HepG2 (cell line): ENCODE data around the gene CDR2L. TPM values are rescaled to one million over a fixed set of nuclear protein-coding genes. Genes with fewer than 3 reads are reported as not detected.

Source experiments
- DMAP1 ChIP-seq: IDR thresholded peaks from 2 replicates; pipeline ENCODE4 v1.6.1; 2016
- DPF2 ChIP-seq: sonication (generic); formaldehyde crosslinking; IDR thresholded peaks from 2 replicates; pipeline ENCODE4 v1.4.0; 2020; ENCODE audit warnings: mild to moderate bottlenecking, low read depth, missing genetic modification reagents, borderline replicate concordance
- ISX ChIP-seq: sonication (generic); formaldehyde crosslinking; conservative IDR thresholded peaks from 2 replicates; pipeline ENCODE4 v1.5.0; 2020; ENCODE audit warnings: missing genetic modification reagents
- KLF15 ChIP-seq: sonication (generic); formaldehyde crosslinking; IDR thresholded peaks from 2 replicates; pipeline ENCODE4 v1.8.1; 2023; ENCODE audit warnings: borderline replicate concordance, mild to moderate bottlenecking, inconsistent platforms, missing genetic modification reagents, mixed read lengths
- MEIS1 ChIP-seq: sonication (generic); formaldehyde crosslinking; IDR thresholded peaks from 2 replicates; pipeline ENCODE4 v1.9.0; 2021; ENCODE audit warnings: mild to moderate bottlenecking, missing genetic modification reagents, moderate library complexity, borderline replicate concordance
- NFIC ChIP-seq: IDR thresholded peaks from 2 replicates; pipeline ENCODE4 v1.6.1; 2012; ENCODE audit warnings: mild to moderate bottlenecking, low read length, inconsistent platforms
- PHF21A ChIP-seq: sonication (generic); formaldehyde crosslinking; IDR thresholded peaks from 2 replicates; pipeline ENCODE4 v1.5.0; 2020; ENCODE audit warnings: mild to moderate bottlenecking, missing genetic modification reagents
- SAP130 ChIP-seq: IDR thresholded peaks from 2 replicates; pipeline ENCODE4 v1.6.1; 2016; ENCODE audit warnings: low read depth
- SP2 ChIP-seq: sonication (generic); formaldehyde crosslinking; IDR thresholded peaks from 2 replicates; pipeline ENCODE4 v1.5.1; 2020; ENCODE audit warnings: mild to moderate bottlenecking, missing genetic modification reagents
- TMF1 ChIP-seq: sonication (generic); formaldehyde crosslinking; IDR thresholded peaks from 2 replicates; pipeline ENCODE4 v1.8.1; 2022; ENCODE audit warnings: low read depth, missing genetic modification reagents
- ZNF138 ChIP-seq: sonication (generic); formaldehyde crosslinking; IDR thresholded peaks from 2 replicates; pipeline ENCODE4 v1.5.0; 2020; ENCODE audit warnings: mild to moderate bottlenecking, low read depth, missing genetic modification reagents
- ZNF432 ChIP-seq: sonication (generic); formaldehyde crosslinking; IDR thresholded peaks from 2 replicates; pipeline ENCODE4 v1.5.0; 2020; ENCODE audit warnings: missing genetic modification reagents, mild to moderate bottlenecking, borderline replicate concordance
- ZNF567 ChIP-seq: sonication (generic); formaldehyde crosslinking; IDR thresholded peaks from 2 replicates; pipeline ENCODE4 v1.8.1; 2023; ENCODE audit warnings: mild to moderate bottlenecking, missing genetic modification reagents, borderline replicate concordance
- ZNF619 ChIP-seq: sonication (generic); formaldehyde crosslinking; IDR thresholded peaks from 2 replicates; pipeline ENCODE4 v1.4.0; 2020; ENCODE audit warnings: mild to moderate bottlenecking, missing genetic modification reagents
- ZSCAN21 ChIP-seq: sonication (generic); formaldehyde crosslinking; IDR thresholded peaks from 2 replicates; pipeline ENCODE4 v1.8.0; 2022; ENCODE audit warnings: mild to moderate bottlenecking, missing genetic modification reagents, moderate library complexity, borderline replicate concordance
- polyA plus RNA-seq, 8 experiments: library from polyadenylated mRNA; depleted of rRNA in 3 of 8; stranded (reverse) in 7 of 8; unstranded in 1 of 8; fragments of >200 nt; fragmentation: Illumina TruSeq in 4 of 8; extraction: Trizol in 4 of 8; gene quantifications; 2 replicates each; pipeline versions ENCODE4 v1.2.1 to v1.2.3, GENCODE V29; 2011 to 2016; ENCODE audit warnings: low read depth in 4 of 8, missing spikeins in 1 of 8, mixed read lengths in 1 of 8; ENCODE audit not compliant: insufficient read depth in 1 of 8
- total RNA-seq, 5 experiments: library from RNA; depleted of rRNA; stranded (reverse); fragments of >200 nt; fragmentation: Illumina TruSeq; extraction: Trizol; gene quantifications; 2 replicates each; pipeline ENCODE4 v1.2.3, GENCODE V29; 2016; ENCODE audit warnings: low read depth in 1 of 5
- TF ChIP-seq, protein P1 (sequence below): sonication (generic); formaldehyde crosslinking; IDR thresholded peaks from 2 replicates; pipeline ENCODE4 v1.9.0; 2021; ENCODE audit warnings: mild to moderate bottlenecking, missing genetic modification reagents
- TF ChIP-seq, protein P2 (sequence below): sonication (generic); formaldehyde crosslinking; IDR thresholded peaks from 2 replicates; pipeline ENCODE4 v1.5.1; 2020; ENCODE audit warnings: missing genetic modification reagents, mild to moderate bottlenecking, borderline replicate concordance
- TF ChIP-seq, protein P3 (sequence below): IDR thresholded peaks from 2 replicates; pipeline ENCODE4 v1.6.1; 2016; ENCODE audit warnings: missing biosample characterization, missing genetic modification reagents, low read depth
- TF ChIP-seq, protein P4 (sequence below): sonication (generic); formaldehyde crosslinking; conservative IDR thresholded peaks from 2 replicates; pipeline ENCODE4 v1.4.0; 2020; ENCODE audit warnings: missing genetic modification reagents

Gene CDR2L
- total and polyA plus RNA-seq, 2 of the 13 experiments (the other 11 are each of a cell fraction or from before 2014, with no cell fraction given), result 1.9 to 2.1 TPM

DNA sequence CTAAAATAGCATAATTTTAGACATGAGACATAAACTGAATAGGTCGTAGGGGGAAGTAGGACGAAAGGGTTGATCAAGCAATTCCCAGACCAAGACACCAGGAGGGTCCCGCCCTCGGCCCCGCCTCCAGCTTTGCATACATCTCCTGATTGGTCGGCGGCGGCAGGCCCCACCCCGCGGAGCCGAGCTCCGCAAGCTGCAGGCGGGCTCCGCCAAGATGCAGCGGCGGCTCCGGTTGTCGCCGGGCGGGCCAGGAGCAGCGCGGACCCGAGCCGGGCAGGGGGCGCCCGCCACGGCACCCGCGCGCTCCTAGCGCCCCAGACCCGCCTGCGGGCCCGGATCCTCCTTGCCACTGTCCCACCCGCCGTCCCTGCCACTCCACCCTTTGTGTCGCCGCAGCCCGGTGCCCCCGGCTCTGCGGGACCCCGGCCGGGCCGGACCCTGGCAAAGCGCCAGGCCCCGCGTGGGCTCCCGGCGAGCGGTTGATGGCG is at the start of gene CDR2L (continued):
- TF ChIP-seq, protein P1, sequence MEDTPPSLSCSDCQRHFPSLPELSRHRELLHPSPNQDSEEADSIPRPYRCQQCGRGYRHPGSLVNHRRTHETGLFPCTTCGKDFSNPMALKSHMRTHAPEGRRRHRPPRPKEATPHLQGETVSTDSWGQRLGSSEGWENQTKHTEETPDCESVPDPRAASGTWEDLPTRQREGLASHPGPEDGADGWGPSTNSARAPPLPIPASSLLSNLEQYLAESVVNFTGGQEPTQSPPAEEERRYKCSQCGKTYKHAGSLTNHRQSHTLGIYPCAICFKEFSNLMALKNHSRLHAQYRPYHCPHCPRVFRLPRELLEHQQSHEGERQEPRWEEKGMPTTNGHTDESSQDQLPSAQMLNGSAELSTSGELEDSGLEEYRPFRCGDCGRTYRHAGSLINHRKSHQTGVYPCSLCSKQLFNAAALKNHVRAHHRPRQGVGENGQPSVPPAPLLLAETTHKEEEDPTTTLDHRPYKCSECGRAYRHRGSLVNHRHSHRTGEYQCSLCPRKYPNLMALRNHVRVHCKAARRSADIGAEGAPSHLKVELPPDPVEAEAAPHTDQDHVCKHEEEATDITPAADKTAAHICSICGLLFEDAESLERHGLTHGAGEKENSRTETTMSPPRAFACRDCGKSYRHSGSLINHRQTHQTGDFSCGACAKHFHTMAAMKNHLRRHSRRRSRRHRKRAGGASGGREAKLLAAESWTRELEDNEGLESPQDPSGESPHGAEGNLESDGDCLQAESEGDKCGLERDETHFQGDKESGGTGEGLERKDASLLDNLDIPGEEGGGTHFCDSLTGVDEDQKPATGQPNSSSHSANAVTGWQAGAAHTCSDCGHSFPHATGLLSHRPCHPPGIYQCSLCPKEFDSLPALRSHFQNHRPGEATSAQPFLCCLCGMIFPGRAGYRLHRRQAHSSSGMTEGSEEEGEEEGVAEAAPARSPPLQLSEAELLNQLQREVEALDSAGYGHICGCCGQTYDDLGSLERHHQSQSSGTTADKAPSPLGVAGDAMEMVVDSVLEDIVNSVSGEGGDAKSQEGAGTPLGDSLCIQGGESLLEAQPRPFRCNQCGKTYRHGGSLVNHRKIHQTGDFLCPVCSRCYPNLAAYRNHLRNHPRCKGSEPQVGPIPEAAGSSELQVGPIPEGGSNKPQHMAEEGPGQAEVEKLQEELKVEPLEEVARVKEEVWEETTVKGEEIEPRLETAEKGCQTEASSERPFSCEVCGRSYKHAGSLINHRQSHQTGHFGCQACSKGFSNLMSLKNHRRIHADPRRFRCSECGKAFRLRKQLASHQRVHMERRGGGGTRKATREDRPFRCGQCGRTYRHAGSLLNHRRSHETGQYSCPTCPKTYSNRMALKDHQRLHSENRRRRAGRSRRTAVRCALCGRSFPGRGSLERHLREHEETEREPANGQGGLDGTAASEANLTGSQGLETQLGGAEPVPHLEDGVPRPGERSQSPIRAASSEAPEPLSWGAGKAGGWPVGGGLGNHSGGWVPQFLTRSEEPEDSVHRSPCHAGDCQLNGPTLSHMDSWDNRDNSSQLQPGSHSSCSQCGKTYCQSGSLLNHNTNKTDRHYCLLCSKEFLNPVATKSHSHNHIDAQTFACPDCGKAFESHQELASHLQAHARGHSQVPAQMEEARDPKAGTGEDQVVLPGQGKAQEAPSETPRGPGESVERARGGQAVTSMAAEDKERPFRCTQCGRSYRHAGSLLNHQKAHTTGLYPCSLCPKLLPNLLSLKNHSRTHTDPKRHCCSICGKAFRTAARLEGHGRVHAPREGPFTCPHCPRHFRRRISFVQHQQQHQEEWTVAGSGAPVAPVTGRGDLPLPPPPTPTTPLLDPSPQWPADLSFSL, result no peak
- TF ChIP-seq ZNF619 (CRISPR knock-in tag), result no peak
- no peak for TF ChIP-seq ZNF567 (CRISPR knock-in tag)
- no peak for TF ChIP-seq MEIS1
- TF ChIP-seq NFIC, result no peak
- TF ChIP-seq ZSCAN21 (CRISPR knock-in tag), result peak; percentile 81
- TF ChIP-seq ZNF432 (CRISPR knock-in tag), result no peak
- peak; percentile 60 for TF ChIP-seq SAP130 (CRISPR knock-in tag)
- TF ChIP-seq TMF1 (CRISPR knock-in tag), result no peak
- TF ChIP-seq, protein P2, sequence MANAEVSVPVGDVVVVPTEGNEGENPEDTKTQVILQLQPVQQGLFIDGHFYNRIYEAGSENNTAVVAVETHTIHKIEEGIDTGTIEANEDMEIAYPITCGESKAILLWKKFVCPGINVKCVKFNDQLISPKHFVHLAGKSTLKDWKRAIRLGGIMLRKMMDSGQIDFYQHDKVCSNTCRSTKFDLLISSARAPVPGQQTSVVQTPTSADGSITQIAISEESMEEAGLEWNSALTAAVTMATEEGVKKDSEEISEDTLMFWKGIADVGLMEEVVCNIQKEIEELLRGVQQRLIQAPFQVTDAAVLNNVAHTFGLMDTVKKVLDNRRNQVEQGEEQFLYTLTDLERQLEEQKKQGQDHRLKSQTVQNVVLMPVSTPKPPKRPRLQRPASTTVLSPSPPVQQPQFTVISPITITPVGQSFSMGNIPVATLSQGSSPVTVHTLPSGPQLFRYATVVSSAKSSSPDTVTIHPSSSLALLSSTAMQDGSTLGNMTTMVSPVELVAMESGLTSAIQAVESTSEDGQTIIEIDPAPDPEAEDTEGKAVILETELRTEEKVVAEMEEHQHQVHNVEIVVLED, result no peak
- TF ChIP-seq, protein P3, sequence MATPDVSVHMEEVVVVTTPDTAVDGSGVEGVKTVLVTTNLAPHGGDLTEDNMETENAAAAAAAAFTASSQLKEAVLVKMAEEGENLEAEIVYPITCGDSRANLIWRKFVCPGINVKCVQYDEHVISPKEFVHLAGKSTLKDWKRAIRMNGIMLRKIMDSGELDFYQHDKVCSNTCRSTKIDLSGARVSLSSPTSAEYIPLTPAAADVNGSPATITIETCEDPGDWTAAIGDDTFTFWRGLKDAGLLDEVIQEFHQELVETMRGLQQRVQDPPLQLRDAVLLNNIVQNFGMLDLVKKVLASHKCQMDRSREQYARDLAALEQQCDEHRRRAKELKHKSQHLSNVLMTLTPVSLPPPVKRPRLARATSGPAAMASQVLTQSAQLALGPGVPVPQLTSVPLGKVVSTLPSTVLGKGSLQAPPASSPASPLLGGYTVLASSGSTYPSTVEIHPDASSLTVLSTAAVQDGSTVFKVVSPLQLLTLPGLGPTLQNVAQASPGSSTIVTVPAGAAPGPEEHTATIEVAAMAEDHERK (CRISPR knock-in tag), result no peak
- TF ChIP-seq ISX (CRISPR knock-in tag), result no peak
- no peak for TF ChIP-seq KLF15 (CRISPR knock-in tag)
- TF ChIP-seq PHF21A, result no peak
- TF ChIP-seq DMAP1, result no peak
- no peak for TF ChIP-seq SP2 (CRISPR knock-in tag)
- no peak for TF ChIP-seq ZNF138 (CRISPR knock-in tag)
- no peak for TF ChIP-seq DPF2 (CRISPR knock-in tag)
- TF ChIP-seq, protein P4, sequence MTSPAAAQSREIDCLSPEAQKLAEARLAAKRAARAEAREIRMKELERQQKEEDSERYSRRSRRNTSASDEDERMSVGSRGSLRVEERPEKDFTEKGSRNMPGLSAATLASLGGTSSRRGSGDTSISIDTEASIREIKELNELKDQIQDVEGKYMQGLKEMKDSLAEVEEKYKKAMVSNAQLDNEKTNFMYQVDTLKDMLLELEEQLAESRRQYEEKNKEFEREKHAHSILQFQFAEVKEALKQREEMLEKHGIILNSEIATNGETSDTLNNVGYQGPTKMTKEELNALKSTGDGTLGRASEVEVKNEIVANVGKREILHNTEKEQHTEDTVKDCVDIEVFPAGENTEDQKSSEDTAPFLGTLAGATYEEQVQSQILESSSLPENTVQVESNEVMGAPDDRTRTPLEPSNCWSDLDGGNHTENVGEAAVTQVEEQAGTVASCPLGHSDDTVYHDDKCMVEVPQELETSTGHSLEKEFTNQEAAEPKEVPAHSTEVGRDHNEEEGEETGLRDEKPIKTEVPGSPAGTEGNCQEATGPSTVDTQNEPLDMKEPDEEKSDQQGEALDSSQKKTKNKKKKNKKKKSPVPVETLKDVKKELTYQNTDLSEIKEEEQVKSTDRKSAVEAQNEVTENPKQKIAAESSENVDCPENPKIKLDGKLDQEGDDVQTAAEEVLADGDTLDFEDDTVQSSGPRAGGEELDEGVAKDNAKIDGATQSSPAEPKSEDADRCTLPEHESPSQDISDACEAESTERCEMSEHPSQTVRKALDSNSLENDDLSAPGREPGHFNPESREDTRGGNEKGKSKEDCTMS (CRISPR knock-in tag), result no peak
